ENCODE data around the gene FYTTD1. TPM values are rescaled to one million over a fixed set of nuclear protein-coding genes. Genes with fewer than 3 reads are reported as not detected.

Gene FYTTD1
- total RNA-seq, 1 donor from 2014 or later, result 51.6 TPM

- TF ChIP-seq CTCF (IDR thresholded peaks at IDR 0.05; ENCODE audit: partially characterized antibody, unreplicated experiment), result no peak
- no peaks in the 10 kb centered on the region for H3K36me3 Mint-ChIP-seq (ENCODE audit: unreplicated experiment)
- H3K4me1 Mint-ChIP-seq (ENCODE audit: low read depth, unreplicated experiment), result no peaks in the 10 kb centered on the region
- no peak for DNase-seq
- no peak overlapping the region for H3K27ac Mint-ChIP-seq (ENCODE audit: unreplicated experiment)
- no peaks in the 10 kb centered on the region for H3K9me3 Mint-ChIP-seq (ENCODE audit: unreplicated experiment)
- H3K4me3 Mint-ChIP-seq (ENCODE audit: unreplicated experiment), result no peak overlapping the region
- H3K27me3 Mint-ChIP-seq (ENCODE audit: unreplicated experiment), result no peaks in the 10 kb centered on the region
Measured at GRCh38 chr3:197756704-197757103, 7.0 kb downstream of the FYTTD1 start.

- Mint-ChIP-seq H3K4me1 (ENCODE audit: low read depth, unreplicated experiment) (no peaks in the 10 kb centered on the region), H3K36me3 (ENCODE audit: unreplicated experiment) (no peaks in the 10 kb centered on the region), H3K9me3 (ENCODE audit: unreplicated experiment) (no peaks in the 10 kb centered on the region), H3K4me3 (ENCODE audit: unreplicated experiment) (no peak overlapping the region), H3K27me3 (ENCODE audit: unreplicated experiment) (no peaks in the 10 kb centered on the region), H3K27ac (ENCODE audit: unreplicated experiment) (no peak overlapping the region)
- TF ChIP-seq CTCF (IDR thresholded peaks at IDR 0.05; ENCODE audit: partially characterized antibody, unreplicated experiment), result no peak
- DNase-seq, result no peak
Measured at GRCh38 chr3:197758512-197758911, 8.8 kb downstream of the FYTTD1 start.

GRCh38 chr3:197761784-197762183 lies 12.1 kb downstream of the FYTTD1 start:
- no peak for TF ChIP-seq CTCF (IDR thresholded peaks at IDR 0.05; ENCODE audit: partially characterized antibody, unreplicated experiment)
- Mint-ChIP-seq H3K36me3 (ENCODE audit: unreplicated experiment) (no peaks in the 10 kb centered on the region), H3K4me3 (ENCODE audit: unreplicated experiment) (no peak overlapping the region), H3K4me1 (ENCODE audit: low read depth, unreplicated experiment) (no peaks in the 10 kb centered on the region), H3K27ac (ENCODE audit: unreplicated experiment) (no peak overlapping the region), H3K9me3 (ENCODE audit: unreplicated experiment) (no peaks in the 10 kb centered on the region), H3K27me3 (ENCODE audit: unreplicated experiment) (no peaks in the 10 kb centered on the region)
- DNase-seq, result no peak

GRCh38 chr3:197775317-197775716 lies 25.6 kb downstream of the FYTTD1 start:
- Mint-ChIP-seq H3K36me3 (ENCODE audit: unreplicated experiment) (no peaks in the 10 kb centered on the region), H3K4me3 (ENCODE audit: unreplicated experiment) (no peak overlapping the region)

GRCh38 chr3:197782230-197782629 lies 32.5 kb downstream of the FYTTD1 start:
- Mint-ChIP-seq H3K27me3 (ENCODE audit: unreplicated experiment) (peaks cover 5% of the 10 kb centered on the region), H3K27ac (ENCODE audit: unreplicated experiment) (no peak overlapping the region), H3K4me3 (ENCODE audit: unreplicated experiment) (no peak overlapping the region), H3K9me3 (ENCODE audit: unreplicated experiment) (no peaks in the 10 kb centered on the region), H3K36me3 (ENCODE audit: unreplicated experiment) (no peaks in the 10 kb centered on the region), H3K4me1 (ENCODE audit: low read depth, unreplicated experiment) (no peaks in the 10 kb centered on the region)
- DNase-seq, result no peak
- TF ChIP-seq CTCF (IDR thresholded peaks at IDR 0.05; ENCODE audit: partially characterized antibody, unreplicated experiment), result no peak

More at GRCh38 chr3:197775317-197775716, 25.6 kb downstream of the FYTTD1 start:
- H3K9me3 Mint-ChIP-seq (ENCODE audit: unreplicated experiment), result no peaks in the 10 kb centered on the region
- no peak for TF ChIP-seq CTCF (IDR thresholded peaks at IDR 0.05; ENCODE audit: partially characterized antibody, unreplicated experiment)
- peaks cover 2% of the 10 kb centered on the region for H3K4me1 Mint-ChIP-seq (ENCODE audit: low read depth, unreplicated experiment)
- no peak overlapping the region for H3K27ac Mint-ChIP-seq (ENCODE audit: unreplicated experiment)
- peaks cover 4% of the 10 kb centered on the region for H3K27me3 Mint-ChIP-seq (ENCODE audit: unreplicated experiment)
- no peak for DNase-seq

Measured in glutamatergic neuron (in vitro differentiated cells).